NCI-H524 (cell line): ENCODE measurements around the gene CDC37L1.

Source experiments
- DNase-seq, 2 experiments: peaks; one replicate each; lab custom pipeline; 2025; lab: John Stamatoyannopoulos, UW

Gene CDC37L1

GRCh38 chr9:4714266-4715016, 35.1 kb downstream of the CDC37L1 start:
- DNase-seq = peak; percentile 82 to 92

DNA sequence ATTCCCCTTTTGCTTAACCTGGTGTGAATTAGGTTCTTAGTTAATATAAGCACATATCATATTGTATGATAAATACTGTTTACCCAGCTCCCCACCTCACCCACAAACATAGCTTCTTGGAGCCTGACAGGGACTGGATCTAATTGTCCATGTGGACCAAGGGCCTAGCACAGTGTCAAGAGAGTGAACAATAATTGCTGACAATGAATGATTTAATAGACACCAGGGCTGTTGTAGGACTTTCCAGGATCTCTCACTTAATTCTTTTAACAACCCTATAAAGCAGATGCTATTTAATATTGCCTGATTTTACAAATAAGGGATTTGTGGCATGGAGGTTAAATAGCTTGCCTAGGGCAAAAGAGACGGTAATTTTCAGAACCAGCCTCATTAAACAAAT, 36.8 kb downstream of the CDC37L1 start:
- DNase-seq = no peak

DNA sequence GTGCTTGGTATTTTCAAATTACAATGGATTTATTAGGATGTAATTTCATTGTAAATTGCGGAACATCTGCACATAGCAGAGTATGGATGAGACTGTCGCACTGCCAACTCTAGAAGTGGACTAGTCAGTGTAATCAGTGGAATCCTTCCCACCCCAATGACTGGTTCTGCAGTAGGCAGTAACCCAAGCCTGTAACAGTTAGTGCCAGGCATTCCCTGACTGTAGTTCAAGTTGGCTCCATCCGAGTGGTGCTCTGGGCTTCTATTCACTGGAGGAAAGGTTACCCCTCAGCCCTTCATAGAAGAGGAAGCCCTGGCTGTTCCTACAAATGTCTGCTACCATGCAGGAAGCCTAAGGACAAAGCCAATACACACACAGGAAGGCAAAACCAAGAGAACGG, 38.4 kb downstream of the CDC37L1 start:
- DNase-seq = no peak

DNA sequence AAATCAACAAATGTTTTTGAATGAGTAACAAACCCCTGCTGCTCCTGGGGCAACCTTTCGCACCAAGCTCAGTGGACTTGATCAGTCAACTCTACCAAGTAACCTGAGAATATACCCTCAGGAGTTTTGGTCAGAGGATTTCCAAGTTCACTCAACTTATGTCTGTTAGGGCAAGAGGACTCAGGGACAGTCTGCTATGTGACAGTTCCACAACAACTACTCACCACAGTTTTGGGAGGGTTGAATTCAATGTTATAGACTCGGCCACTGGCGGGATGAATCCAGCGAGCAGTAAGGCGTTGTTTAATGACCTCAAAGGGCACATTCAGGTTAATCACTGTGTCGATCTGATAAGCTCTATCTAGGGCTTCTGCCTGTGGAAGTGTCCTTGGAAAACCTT, 39.5 kb downstream of the CDC37L1 start:
- no peak for DNase-seq

GRCh38 chr9:4721736-4722135, 42.4 kb downstream of the CDC37L1 start:
- no peak for DNase-seq

GRCh38 chr9:4725706-4726442, 46.5 kb downstream of the CDC37L1 start:
- DNase-seq = no peak

GRCh38 chr9:4727593-4727992, 48.2 kb downstream of the CDC37L1 start:
- DNase-seq = no peak

GRCh38 chr9:4732890-4733289, 53.5 kb downstream of the CDC37L1 start:
- no peak for DNase-seq

- peak in 1 of 2 experiments; percentile 14 for DNase-seq
These were observed 54.8 kb downstream of the CDC37L1 start for GRCh38 chr9:4734150-4734549.

DNA sequence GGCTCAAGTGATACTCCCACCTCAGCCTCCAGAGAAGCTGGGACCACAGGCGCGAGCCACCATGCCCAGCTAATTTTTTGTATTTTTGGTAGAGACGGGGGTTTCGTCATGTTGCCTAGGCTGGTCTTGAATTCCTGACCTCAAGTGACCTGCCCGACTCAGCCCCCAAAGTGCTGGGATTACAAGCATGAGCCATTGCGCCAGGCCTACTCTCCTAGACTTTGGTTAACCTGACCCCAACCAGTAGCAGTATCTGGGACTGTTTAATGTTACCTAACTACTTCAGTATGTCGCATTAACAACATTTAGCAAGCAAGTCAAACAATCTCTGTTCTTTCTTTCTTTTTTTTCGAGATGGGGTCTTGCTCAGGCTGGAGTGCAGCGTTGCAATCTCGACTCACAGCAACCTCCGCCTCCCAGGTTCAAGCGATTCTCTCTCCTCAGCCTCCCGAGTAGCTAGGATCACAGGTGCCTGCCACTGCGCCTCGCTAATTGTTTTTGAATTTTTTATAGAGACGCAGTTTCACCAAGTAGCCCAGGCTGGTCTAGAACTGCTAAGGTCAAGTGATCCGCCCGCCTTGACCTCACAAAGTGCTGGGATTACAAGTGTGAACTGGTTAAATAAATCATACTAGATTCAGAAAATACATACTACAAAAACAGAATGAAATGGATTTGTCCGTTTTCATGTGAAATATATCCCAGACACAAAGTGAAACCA, 59.7 kb downstream of the CDC37L1 start:
- no peak for DNase-seq

GRCh38 chr9:4739587-4740387, 60.4 kb downstream of the CDC37L1 start:
- no peak for DNase-seq

- DNase-seq = peak in 1 of 2 experiments; percentile 15
These were observed 60.9 kb downstream of the CDC37L1 start for GRCh38 chr9:4740388-4740637.

DNA sequence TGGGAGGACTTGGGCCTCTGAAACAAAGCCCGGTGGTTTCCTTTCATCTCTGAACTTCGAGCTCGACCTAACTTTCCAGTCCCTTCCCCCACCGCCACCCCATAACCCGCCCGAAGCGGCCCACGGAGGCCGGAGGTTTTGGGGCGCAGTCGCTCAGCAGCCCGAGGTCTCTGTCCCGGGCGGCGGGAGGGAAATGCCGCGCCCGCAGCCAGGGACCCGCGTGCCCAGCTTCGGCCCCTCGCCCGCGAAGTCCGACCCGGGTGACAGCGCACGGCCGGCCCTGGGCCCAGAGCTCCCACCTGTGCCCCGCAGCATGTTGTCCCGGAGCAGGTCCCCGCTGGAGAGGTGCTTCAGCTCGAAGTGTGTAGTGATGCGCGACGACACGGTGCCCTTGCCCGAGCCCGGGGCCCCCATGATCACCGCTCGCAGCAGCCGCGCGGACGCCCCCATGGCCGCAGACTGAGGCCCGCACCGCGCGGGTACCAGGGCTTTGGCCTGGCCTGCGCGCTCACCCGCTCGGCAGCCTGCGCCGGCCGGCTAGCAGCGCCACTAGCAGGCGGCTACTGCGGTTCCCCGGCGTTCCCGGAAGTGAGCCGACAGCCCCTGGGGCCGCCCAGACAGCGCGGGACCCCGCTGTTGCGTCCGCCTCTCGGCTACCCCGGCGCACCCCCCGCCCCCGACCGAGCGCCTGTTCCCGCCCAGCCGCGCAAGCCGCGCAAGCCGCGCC, 61.4 kb downstream of the CDC37L1 start, which contains the start of gene AK3:
TSS of gene AK3 (minus strand) at position 565 of the 727 bp plus-strand sequence. CDS start at position 450, 115 bp downstream.
- peak; percentile 34 to 83 for DNase-seq

DNA sequence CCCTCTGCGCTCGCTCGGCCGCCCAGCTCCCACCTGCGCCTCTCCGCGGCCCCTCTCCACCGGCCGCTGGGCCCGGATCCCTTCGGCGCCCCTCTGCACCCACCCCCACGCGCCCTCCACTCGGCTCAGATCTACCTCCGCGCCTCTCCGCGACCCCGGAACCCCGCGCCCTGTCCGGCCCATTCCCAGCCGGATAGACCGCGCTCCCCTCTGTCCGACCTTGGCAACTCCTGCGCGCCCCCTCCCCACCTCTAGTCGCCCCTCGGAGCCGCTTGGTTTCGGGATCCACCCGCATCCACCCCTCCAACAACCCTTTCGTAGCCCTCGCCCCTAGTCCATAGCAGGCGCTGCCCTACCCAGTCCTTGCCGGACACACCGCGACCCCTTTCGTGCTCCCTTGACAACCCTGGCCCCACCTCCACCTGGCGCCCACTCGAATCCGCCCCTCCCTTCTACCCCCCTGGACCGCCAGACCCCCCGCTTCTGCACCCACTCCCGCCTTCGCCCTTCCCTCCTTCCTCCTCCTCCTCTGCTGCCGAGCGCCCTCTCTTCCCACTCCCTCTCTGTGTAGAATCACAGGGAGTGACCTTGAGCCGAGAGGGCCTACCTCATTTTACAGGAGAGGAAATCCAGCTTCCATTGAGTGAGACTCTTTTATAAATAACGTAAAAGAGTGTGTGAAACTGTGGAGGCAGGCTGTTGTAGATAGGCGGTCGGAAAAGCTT, 62.2 kb downstream of the CDC37L1 start:
- peak in 1 of 2 experiments; percentile 43 for DNase-seq

DNA sequence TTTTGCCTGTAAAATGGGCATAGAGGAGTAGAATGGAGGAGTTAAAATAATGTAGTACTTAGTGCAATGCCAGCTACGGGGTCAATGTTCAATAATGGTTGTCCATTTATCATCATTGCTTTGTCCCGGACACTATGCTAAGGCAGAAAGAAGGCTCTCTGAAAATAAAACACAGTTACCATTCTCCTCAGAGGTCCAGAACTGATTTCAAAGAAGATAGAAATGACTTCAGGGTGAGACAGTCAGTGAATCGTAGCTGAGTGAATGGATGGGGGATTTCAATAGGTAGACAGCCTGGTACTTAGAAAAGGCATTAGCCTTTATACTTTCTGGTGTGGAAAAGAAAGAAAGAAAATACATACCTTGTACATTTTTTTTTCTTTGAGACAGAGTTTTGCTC, 62.9 kb downstream of the CDC37L1 start:
- DNase-seq = no peak

- DNase-seq = no peak
These were observed 63.9 kb downstream of the CDC37L1 start for GRCh38 chr9:4743131-4743875.

DNA sequence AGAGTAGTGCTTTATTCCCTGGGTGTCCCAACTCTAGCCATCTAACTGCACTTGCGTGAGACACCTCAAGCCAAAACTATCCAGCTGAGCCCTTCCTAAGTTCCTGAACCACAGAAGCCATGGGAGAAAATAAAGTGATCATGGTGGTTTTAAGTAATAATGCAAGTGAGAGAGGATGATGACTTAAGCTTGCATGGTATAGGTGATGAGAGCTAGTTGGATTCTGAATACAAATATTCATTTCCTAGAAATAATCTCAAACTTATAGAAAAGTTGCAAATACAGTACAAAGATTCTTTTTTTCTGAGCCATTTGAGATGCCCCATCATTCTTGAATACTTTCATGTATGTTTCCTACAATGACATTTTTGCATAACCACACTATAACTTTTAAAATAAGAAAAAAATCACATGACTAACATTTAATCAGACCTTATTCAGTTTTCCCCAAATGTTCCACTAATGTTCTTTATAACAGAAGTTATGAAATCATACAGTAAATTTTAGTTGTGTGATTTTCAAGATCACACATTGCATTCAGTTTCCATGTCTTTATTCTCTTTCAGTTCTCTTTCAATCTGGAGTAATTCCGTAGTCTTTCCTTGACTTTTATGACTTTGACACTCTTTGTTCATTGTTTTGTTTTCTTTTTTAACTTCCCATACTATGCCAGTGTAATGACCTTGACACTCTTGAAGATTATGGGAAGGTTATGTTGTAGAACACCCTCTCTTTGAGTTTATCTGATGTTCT, 67.1 kb downstream of the CDC37L1 start:
- no peak for DNase-seq

DNA sequence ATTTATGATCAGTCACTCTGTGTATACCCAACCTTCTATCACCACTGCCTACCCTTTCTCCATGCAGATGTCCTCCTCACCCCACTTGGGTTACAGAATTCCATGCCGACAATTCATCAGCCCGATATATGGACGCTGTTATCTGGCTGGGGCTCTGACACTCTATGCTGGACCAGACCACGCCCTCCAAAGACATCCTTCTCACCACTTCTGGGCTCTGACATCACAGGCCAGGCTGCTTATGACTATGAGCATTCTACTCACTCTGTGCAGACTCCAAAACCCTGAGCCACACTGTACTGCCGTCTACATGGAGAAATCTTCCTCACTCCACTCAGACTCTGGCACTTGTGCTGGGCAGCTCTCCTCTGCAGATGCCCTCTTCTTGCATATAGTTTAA, 69.2 kb downstream of the CDC37L1 start:
- DNase-seq = no peak

DNA sequence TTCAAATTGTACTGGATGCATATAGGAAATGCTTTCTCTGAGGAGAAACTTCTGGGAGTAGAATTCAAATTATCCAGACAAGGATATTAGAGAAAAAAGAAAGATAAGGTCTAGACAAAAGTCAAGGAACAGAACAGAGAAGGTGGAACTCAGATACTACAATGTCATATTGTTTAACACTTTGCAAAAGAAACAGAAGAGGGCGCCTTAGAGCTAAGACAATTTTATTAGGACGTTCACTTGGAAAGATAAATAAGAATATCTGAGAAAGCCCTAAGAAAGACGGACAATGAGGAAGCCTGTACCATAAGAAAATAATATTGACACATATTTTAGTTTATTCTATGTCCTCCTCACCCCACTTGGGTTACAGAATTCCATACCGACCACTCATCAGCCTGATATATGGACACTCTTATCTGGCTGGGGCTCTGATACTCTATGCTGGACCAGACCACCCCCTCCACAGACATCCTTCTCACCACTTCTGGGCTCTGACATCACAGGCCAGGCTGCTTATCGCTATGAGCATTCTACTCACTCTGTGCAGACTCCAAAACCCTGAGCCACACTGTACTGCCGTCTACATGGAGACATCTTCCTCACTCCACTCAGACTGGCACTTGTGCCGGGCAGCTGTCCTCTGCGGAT, 70.8 kb downstream of the CDC37L1 start:
- peak; percentile 12 to 57 for DNase-seq
